ENCODE measurements around the gene ASGR1.

ASGR1 gene

DNA sequence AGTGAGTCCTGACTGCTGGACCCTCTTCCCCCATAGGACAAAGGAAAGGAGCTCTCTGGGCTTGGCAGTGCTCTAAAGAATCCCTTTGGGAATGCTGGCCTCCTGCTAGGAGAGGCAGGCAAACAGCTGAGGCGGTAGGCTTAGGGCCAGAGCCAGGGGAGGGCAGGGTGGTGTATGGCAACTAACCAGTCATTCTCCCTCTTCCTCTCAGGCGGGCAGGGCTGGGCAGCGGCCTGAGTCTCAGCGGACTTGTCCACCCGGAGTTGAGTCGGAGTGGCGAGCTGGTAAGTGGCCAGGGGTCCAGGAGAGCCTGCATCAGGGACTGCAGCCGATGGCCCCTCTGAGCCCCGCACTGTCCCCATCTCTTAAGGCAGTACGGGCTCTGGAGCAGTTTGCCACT, 44.9 kb upstream of the ASGR1 start:
- TF ChIP-seq, protein P1, sequence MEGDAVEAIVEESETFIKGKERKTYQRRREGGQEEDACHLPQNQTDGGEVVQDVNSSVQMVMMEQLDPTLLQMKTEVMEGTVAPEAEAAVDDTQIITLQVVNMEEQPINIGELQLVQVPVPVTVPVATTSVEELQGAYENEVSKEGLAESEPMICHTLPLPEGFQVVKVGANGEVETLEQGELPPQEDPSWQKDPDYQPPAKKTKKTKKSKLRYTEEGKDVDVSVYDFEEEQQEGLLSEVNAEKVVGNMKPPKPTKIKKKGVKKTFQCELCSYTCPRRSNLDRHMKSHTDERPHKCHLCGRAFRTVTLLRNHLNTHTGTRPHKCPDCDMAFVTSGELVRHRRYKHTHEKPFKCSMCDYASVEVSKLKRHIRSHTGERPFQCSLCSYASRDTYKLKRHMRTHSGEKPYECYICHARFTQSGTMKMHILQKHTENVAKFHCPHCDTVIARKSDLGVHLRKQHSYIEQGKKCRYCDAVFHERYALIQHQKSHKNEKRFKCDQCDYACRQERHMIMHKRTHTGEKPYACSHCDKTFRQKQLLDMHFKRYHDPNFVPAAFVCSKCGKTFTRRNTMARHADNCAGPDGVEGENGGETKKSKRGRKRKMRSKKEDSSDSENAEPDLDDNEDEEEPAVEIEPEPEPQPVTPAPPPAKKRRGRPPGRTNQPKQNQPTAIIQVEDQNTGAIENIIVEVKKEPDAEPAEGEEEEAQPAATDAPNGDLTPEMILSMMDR (IDR thresholded peaks at IDR 0.05; ENCODE audit: control insufficient read depth, insufficient read depth, low read depth, low read length, missing control alignments), result no peak
- no peak for DNase-seq (ENCODE audit: low read depth)
- H3K4me3 ChIP-seq (ENCODE audit: control insufficient read depth, low read depth, low read length), result no peak overlapping the region

DNA sequence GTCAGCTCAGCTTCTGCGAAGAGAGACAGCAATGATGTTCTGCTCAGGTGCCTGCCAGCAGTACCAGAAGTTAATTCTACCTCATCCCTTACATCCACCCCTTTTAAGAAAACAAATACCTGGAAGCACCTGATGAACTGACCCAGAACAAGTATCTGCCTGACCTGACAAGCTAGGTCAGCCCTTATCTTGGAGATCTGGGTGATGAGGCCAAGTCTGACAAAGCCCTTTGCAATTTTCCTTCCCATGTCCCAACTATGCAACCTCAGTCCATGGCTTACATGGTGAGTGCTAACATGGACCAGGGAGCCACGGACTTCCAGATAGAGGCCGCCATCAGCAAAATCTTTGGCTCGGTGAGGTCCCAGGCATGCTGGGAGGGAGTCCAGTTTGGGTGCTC, 44.2 kb upstream of the ASGR1 start:
- TF ChIP-seq, protein P1 (IDR thresholded peaks at IDR 0.05; ENCODE audit: control insufficient read depth, insufficient read depth, low read depth, low read length, missing control alignments), result no peak
- no peak overlapping the region for H3K4me3 ChIP-seq (ENCODE audit: control insufficient read depth, low read depth, low read length)
- DNase-seq (ENCODE audit: low read depth), result no peak

DNA sequence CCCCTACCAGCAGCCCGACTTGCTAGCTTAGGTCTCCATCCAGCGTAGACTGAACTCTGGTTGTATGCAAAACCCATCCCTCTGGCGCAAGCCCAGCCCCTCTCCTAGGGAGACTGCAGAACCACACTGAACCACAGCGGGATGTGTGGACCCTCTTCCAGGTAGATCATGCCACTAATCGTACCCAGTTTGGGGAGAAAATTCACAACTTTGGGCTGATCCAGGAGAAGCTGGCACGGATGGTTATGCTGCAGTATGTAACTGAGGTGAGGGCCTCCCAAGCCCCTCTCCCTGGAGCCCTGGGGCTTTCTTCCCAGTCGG, 43.8 kb upstream of the ASGR1 start:
- TF ChIP-seq, protein P1 (IDR thresholded peaks at IDR 0.05; ENCODE audit: control insufficient read depth, insufficient read depth, low read depth, low read length, missing control alignments), result no peak
- no peak for DNase-seq (ENCODE audit: low read depth)

DNA sequence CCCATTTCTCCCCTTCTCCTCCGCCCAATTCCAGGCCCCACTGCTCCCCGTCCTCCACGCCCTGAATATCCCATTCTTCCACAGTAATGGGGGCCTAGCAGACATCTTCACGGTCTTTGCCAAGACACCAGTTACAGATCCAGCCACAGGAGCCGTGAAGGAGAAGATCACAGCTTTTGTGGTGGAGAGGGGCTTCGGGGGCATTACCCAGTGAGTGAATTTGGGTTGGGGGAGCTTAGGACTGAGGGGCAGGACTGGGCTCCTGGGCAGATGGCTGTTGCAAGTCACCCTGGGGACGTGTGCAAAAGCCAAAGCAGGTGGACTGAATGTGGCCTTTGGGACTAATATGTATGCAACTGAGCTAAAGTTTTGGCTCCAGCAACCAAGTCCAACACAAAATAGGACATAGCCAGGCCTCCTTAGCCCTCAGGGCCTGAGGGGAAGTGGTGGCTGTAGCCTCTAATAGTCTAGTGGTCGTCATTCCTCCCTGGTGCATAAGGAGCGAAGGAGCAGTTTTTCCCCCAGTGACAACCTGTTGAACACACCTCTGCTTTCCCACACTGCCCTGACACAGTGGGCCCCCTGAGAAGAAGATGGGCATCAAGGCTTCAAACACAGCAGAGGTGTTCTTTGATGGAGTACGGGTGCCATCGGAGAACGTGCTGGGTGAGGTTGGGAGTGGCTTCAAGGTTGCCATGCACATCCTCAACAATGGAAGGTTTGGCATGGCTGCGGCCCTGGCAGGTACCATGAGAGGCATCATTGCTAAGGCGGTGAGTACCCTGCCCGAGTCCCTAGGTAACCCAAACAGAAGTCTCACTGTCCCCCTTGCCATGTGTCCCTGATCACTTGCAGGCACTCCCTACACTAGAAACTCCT, 43.2 kb upstream of the ASGR1 start:
- no peak overlapping the region for H3K4me3 ChIP-seq (ENCODE audit: control insufficient read depth, low read depth, low read length)
- no peak for DNase-seq (ENCODE audit: low read depth)
- TF ChIP-seq, protein P1 (IDR thresholded peaks at IDR 0.05; ENCODE audit: control insufficient read depth, insufficient read depth, low read depth, low read length, missing control alignments), result no peak

More for the DNA sequence above, 43.8 kb upstream of the ASGR1 start:
- H3K4me3 ChIP-seq (ENCODE audit: control insufficient read depth, low read depth, low read length), result no peak overlapping the region

DNA sequence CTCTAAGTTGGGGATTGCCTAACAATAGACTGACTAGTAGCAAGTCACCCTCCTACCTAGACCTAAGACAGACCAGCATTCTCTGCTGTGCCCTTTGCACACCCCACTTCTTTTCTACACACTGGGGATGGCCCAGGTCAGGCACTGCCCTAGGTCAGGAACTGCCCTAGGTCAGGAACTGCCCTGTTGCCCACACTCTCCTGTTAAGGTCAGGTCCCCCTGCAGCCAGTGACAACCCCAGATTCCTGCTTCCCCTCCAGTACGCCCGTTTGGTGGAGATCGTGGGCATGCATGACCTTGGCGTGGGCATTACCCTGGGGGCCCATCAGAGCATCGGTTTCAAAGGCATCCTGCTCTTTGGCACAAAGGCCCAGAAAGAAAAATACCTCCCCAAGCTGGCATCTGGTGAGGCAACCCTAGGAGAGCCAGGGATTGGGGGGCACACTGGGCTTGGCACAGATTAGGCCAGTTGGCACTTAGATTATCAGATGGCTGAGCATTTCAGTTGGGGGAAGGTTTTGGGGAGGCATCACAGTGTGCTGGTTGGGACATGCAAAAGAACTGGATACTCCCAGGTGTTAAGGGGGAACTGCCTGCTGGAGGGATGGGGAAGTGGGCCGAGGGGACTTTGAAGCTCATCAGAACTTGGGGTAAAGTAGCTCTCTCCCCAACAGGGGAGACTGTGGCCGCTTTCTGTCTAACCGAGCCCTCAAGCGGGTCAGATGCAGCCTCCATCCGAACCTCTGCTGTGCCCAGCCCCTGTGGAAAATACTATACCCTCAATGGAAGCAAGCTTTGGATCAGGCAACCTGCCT, 42.3 kb upstream of the ASGR1 start:
- H3K4me3 ChIP-seq (ENCODE audit: control insufficient read depth, low read depth, low read length), result no peak overlapping the region
- no peak for DNase-seq (ENCODE audit: low read depth)
- TF ChIP-seq, protein P1 (IDR thresholded peaks at IDR 0.05; ENCODE audit: control insufficient read depth, insufficient read depth, low read depth, low read length, missing control alignments), result no peak

DNA sequence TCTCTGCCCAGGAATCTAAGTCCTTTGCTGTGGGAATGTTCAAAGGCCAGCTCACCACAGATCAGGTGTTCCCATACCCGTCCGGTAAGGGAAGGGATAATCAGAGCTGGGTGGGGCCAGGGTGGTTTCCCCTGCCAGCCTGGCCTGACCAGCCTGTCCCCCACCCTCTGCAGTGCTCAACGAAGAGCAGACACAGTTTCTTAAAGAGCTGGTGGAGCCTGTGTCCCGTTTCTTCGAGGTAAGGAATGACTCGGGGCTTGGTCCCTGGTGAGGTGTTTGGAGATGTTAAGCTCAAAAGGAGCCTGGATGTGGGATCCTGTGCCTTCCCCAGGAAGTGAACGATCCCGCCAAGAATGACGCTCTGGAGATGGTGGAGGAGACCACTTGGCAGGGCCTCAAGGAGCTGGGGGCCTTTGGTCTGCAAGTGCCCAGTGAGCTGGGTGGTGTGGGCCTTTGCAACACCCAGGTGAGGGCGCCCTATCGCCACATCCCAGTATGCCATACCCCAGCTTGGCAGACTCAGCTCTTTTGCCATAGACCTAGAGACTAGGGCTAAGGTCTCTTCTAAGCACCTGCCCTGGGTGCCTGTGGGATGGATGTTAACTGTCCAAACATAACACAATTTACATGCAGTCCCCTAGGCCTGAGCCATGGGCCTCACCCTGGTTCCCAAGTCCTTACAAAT, 41.6 kb upstream of the ASGR1 start:
- DNase-seq (ENCODE audit: low read depth), result no peak
- TF ChIP-seq, protein P1 (IDR thresholded peaks at IDR 0.05; ENCODE audit: control insufficient read depth, insufficient read depth, low read depth, low read length, missing control alignments), result peak; percentile 61
- peak overlapping the region; percentile 77 for H3K4me3 ChIP-seq (ENCODE audit: control insufficient read depth, low read depth, low read length)

All from AG09309 (cell line).